Measurements from ENCODE around the gene EIF2B2.

EIF2B2 gene

GRCh38 chr14:75046275-75046674 lies 43.6 kb downstream of the EIF2B2 start:
- Histone ChIP-seq H3K9ac (ENCODE audit: insufficient read length, low read depth) (no peak overlapping the region), H3K27me3 (ENCODE audit: insufficient read depth, insufficient read length) (no peaks in the 10 kb centered on the region), H3K9me3 (ENCODE audit: insufficient read depth, low read length) (no peaks in the 10 kb centered on the region), H3K4me1 (ENCODE audit: insufficient read depth, insufficient read length) (no peaks in the 10 kb centered on the region), H3K36me3 (ENCODE audit: insufficient read depth, insufficient read length, low read length) (peaks cover 32% of the 10 kb centered on the region), H3K4me3 (ENCODE audit: insufficient read length, low read depth) (no peak overlapping the region)
- no peak for TF ChIP-seq YY1 (IDR thresholded peaks at IDR 0.05; ENCODE audit: insufficient read depth, insufficient read length)
- TF ChIP-seq ZNF274 (IDR thresholded peaks at IDR 0.05; ENCODE audit: low read depth, low read length), result no peak
- TF ChIP-seq SUZ12 (IDR thresholded peaks at IDR 0.05; ENCODE audit: extremely low read depth, insufficient read depth, insufficient read length), result no peak
- no peak for DNase-seq (ENCODE audit: low read depth, low spot score)

- Histone ChIP-seq H3K9ac (ENCODE audit: insufficient read length, low read depth) (no peak overlapping the region), H3K36me3 (ENCODE audit: insufficient read depth, insufficient read length, low read length) (peaks cover 27% of the 10 kb centered on the region), H3K9me3 (ENCODE audit: insufficient read depth, low read length) (no peaks in the 10 kb centered on the region), H3K27me3 (ENCODE audit: insufficient read depth, insufficient read length) (no peaks in the 10 kb centered on the region), H3K4me1 (ENCODE audit: insufficient read depth, insufficient read length) (no peaks in the 10 kb centered on the region), H3K4me3 (ENCODE audit: insufficient read length, low read depth) (no peak overlapping the region)
- TF ChIP-seq YY1 (IDR thresholded peaks at IDR 0.05; ENCODE audit: insufficient read depth, insufficient read length), result no peak
- no peak for TF ChIP-seq ZNF274 (IDR thresholded peaks at IDR 0.05; ENCODE audit: low read depth, low read length)
- no peak for TF ChIP-seq SUZ12 (IDR thresholded peaks at IDR 0.05; ENCODE audit: extremely low read depth, insufficient read depth, insufficient read length)
- DNase-seq (ENCODE audit: low read depth, low spot score), result no peak
Observed at GRCh38 chr14:75046899-75047298, 44.2 kb downstream of the EIF2B2 start.

- H3K4me3 ChIP-seq (ENCODE audit: insufficient read length, low read depth), result no peak overlapping the region
- TF ChIP-seq SUZ12 (IDR thresholded peaks at IDR 0.05; ENCODE audit: extremely low read depth, insufficient read depth, insufficient read length) (no peak), YY1 (IDR thresholded peaks at IDR 0.05; ENCODE audit: insufficient read depth, insufficient read length) (no peak), ZNF274 (IDR thresholded peaks at IDR 0.05; ENCODE audit: low read depth, low read length) (no peak)
- H3K36me3 ChIP-seq (ENCODE audit: insufficient read depth, insufficient read length, low read length), result peaks cover 22% of the 10 kb centered on the region
- H3K27me3 ChIP-seq (ENCODE audit: insufficient read depth, insufficient read length), result no peaks in the 10 kb centered on the region
- H3K4me1 ChIP-seq (ENCODE audit: insufficient read depth, insufficient read length), result no peaks in the 10 kb centered on the region
- no peak overlapping the region for H3K9ac ChIP-seq (ENCODE audit: insufficient read length, low read depth)
- no peak for DNase-seq (ENCODE audit: low read depth, low spot score)
- no peaks in the 10 kb centered on the region for H3K9me3 ChIP-seq (ENCODE audit: insufficient read depth, low read length)
Observed at GRCh38 chr14:75047506-75047905, 44.8 kb downstream of the EIF2B2 start.

- Histone ChIP-seq H3K9ac (ENCODE audit: insufficient read length, low read depth) (no peak overlapping the region), H3K4me1 (ENCODE audit: insufficient read depth, insufficient read length) (no peaks in the 10 kb centered on the region), H3K27me3 (ENCODE audit: insufficient read depth, insufficient read length) (no peaks in the 10 kb centered on the region), H3K4me3 (ENCODE audit: insufficient read length, low read depth) (no peak overlapping the region), H3K36me3 (ENCODE audit: insufficient read depth, insufficient read length, low read length) (peaks cover 20% of the 10 kb centered on the region), H3K9me3 (ENCODE audit: insufficient read depth, low read length) (no peaks in the 10 kb centered on the region)
- no peak for DNase-seq (ENCODE audit: low read depth, low spot score)
- no peak for TF ChIP-seq SUZ12 (IDR thresholded peaks at IDR 0.05; ENCODE audit: extremely low read depth, insufficient read depth, insufficient read length)
- TF ChIP-seq ZNF274 (IDR thresholded peaks at IDR 0.05; ENCODE audit: low read depth, low read length), result no peak
- no peak for TF ChIP-seq YY1 (IDR thresholded peaks at IDR 0.05; ENCODE audit: insufficient read depth, insufficient read length)
Observed at GRCh38 chr14:75048101-75048500, 45.4 kb downstream of the EIF2B2 start.

GRCh38 chr14:75049136-75049535 lies 46.4 kb downstream of the EIF2B2 start:
- H3K9ac ChIP-seq (ENCODE audit: insufficient read length, low read depth), result no peak overlapping the region
- TF ChIP-seq YY1 (IDR thresholded peaks at IDR 0.05; ENCODE audit: insufficient read depth, insufficient read length), result no peak

GRCh38 chr14:75049731-75050201 lies 47.0 kb downstream of the EIF2B2 start:
- no peak overlapping the region for H3K4me3 ChIP-seq (ENCODE audit: insufficient read length, low read depth)
- no peak for TF ChIP-seq YY1 (IDR thresholded peaks at IDR 0.05; ENCODE audit: insufficient read depth, insufficient read length)

More at GRCh38 chr14:75049136-75049535, 46.4 kb downstream of the EIF2B2 start:
- H3K36me3 ChIP-seq (ENCODE audit: insufficient read depth, insufficient read length, low read length), result peaks cover 19% of the 10 kb centered on the region
- DNase-seq (ENCODE audit: low read depth, low spot score), result no peak
- no peaks in the 10 kb centered on the region for H3K27me3 ChIP-seq (ENCODE audit: insufficient read depth, insufficient read length)
- H3K4me1 ChIP-seq (ENCODE audit: insufficient read depth, insufficient read length), result no peaks in the 10 kb centered on the region
- H3K4me3 ChIP-seq (ENCODE audit: insufficient read length, low read depth), result no peak overlapping the region
- H3K9me3 ChIP-seq (ENCODE audit: insufficient read depth, low read length), result no peaks in the 10 kb centered on the region

GRCh38 chr14:75050852-75051555 lies 48.3 kb downstream of the EIF2B2 start, which contains the start of gene MLH3:
Gene MLH3 (minus strand): TSS chr14:75051467. CDS start chr14:75049655, 1,812 bp downstream.
- Histone ChIP-seq H3K4me1 (ENCODE audit: insufficient read depth, insufficient read length) (no peaks in the 10 kb centered on the region), H3K4me3 (ENCODE audit: insufficient read length, low read depth) (peak within 1 kb of the TSS; percentile 64), H3K9me3 (ENCODE audit: insufficient read depth, low read length) (no peaks in the 10 kb centered on the region), H3K36me3 (ENCODE audit: insufficient read depth, insufficient read length, low read length) (peaks cover 16% of the 10 kb centered on the region), H3K27me3 (ENCODE audit: insufficient read depth, insufficient read length) (no peaks in the 10 kb centered on the region), H3K9ac (ENCODE audit: insufficient read length, low read depth) (peak within 1 kb of the TSS; percentile 78)
- TF ChIP-seq SUZ12 (IDR thresholded peaks at IDR 0.05; ENCODE audit: extremely low read depth, insufficient read depth, insufficient read length) (no peak), ZNF274 (IDR thresholded peaks at IDR 0.05; ENCODE audit: low read depth, low read length) (no peak), YY1 (IDR thresholded peaks at IDR 0.05; ENCODE audit: insufficient read depth, insufficient read length) (no peak)
- DNase-seq (ENCODE audit: low read depth, low spot score), result peak; percentile 75

More at GRCh38 chr14:75049731-75050201, 47.0 kb downstream of the EIF2B2 start:
- no peaks in the 10 kb centered on the region for H3K9me3 ChIP-seq (ENCODE audit: insufficient read depth, low read length)
- no peaks in the 10 kb centered on the region for H3K4me1 ChIP-seq (ENCODE audit: insufficient read depth, insufficient read length)
- H3K9ac ChIP-seq (ENCODE audit: insufficient read length, low read depth), result no peak overlapping the region
- H3K27me3 ChIP-seq (ENCODE audit: insufficient read depth, insufficient read length), result no peaks in the 10 kb centered on the region
- no peak for DNase-seq (ENCODE audit: low read depth, low spot score)
- peaks cover 17% of the 10 kb centered on the region for H3K36me3 ChIP-seq (ENCODE audit: insufficient read depth, insufficient read length, low read length)

Measured in NT2/D1 (cell line).